Neural cell (in vitro differentiated cells): Measurements from ENCODE around the gene HCLS1.

Experiments used
- CTCF ChIP-seq: fragments of 450-650 bp; IDR thresholded peaks from 2 replicates; pipeline ENCODE4 v1.5.1; 2014; ENCODE audit warnings: antibody characterized with exemption, mild to moderate bottlenecking, moderate library complexity; ENCODE audit not compliant: poor library complexity, severe bottlenecking
- EP300 ChIP-seq: fragments of 450-650 bp; conservative IDR thresholded peaks from 2 replicates; pipeline ENCODE4 v1.6.1; 2014; ENCODE audit warnings: antibody characterized with exemption, mild to moderate bottlenecking, moderate library complexity; ENCODE audit not compliant: poor library complexity, severe bottlenecking
- EZH2 ChIP-seq: fragments of 200-600, 300-800 bp; shearing (Covaris generic), sonication (generic); IDR thresholded peaks from 2 replicates; pipeline ENCODE4 v1.6.1; 2014; ENCODE audit warnings: antibody characterized with exemption, low read length, borderline replicate concordance, mild to moderate bottlenecking; ENCODE audit not compliant: insufficient read depth, poor library complexity, severe bottlenecking
- MXI1 ChIP-seq: fragments of 450-650 bp; conservative IDR thresholded peaks from 2 replicates; pipeline ENCODE4 v1.6.1; 2014; ENCODE audit warnings: antibody characterized with exemption, mild to moderate bottlenecking; ENCODE audit not compliant: poor library complexity, severe bottlenecking
- POLR2AphosphoS5 ChIP-seq: IDR thresholded peaks from 2 replicates; pipeline ENCODE4 v1.6.1; 2012
- RAD21 ChIP-seq: fragments of 450-650 bp; conservative IDR thresholded peaks from 2 replicates; pipeline ENCODE4 v1.6.1; 2014; ENCODE audit warnings: antibody characterized with exemption, mild to moderate bottlenecking, moderate library complexity
- REST ChIP-seq: IDR thresholded peaks from 2 replicates; pipeline ENCODE4 v1.6.1; 2012; ENCODE audit warnings: borderline replicate concordance
- SMC3 ChIP-seq: fragments of 450-650 bp; conservative IDR thresholded peaks from 2 replicates; pipeline ENCODE4 v1.6.1; 2014; ENCODE audit warnings: antibody characterized with exemption, mild to moderate bottlenecking, moderate library complexity; ENCODE audit not compliant: poor library complexity
- TAF1 ChIP-seq: IDR thresholded peaks from 2 replicates; pipeline ENCODE4 v1.6.1; 2012; ENCODE audit warnings: low read depth

GRCh38 chr3:121648219-121648958 is 12.3 kb downstream of the HCLS1 start:
- TF ChIP-seq REST (no peak), EP300 (no peak), EZH2 (no peak), CTCF (no peak), SMC3 (no peak), POLR2AphosphoS5 (no peak), RAD21 (no peak), TAF1 (no peak), MXI1 (no peak)
